ENCODE results near the gene DOC2B.
"Not testable (repeated sequence)": the region's sequence is repeated elsewhere in the genome, so short reads cannot be mapped to it uniquely, and the experiment has no call there.

- TF ChIP-seq, protein P1, sequence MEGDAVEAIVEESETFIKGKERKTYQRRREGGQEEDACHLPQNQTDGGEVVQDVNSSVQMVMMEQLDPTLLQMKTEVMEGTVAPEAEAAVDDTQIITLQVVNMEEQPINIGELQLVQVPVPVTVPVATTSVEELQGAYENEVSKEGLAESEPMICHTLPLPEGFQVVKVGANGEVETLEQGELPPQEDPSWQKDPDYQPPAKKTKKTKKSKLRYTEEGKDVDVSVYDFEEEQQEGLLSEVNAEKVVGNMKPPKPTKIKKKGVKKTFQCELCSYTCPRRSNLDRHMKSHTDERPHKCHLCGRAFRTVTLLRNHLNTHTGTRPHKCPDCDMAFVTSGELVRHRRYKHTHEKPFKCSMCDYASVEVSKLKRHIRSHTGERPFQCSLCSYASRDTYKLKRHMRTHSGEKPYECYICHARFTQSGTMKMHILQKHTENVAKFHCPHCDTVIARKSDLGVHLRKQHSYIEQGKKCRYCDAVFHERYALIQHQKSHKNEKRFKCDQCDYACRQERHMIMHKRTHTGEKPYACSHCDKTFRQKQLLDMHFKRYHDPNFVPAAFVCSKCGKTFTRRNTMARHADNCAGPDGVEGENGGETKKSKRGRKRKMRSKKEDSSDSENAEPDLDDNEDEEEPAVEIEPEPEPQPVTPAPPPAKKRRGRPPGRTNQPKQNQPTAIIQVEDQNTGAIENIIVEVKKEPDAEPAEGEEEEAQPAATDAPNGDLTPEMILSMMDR (IDR thresholded peaks at IDR 0.05 in 2 of 3, conservative IDR thresholded peaks at IDR 0.05 in 1 of 3; ENCODE audit: borderline replicate concordance in 1 of 3, insufficient read depth in 1 of 3, low read depth in 2 of 3, low read length in 2 of 3), result not testable (repeated sequence)
- TF ChIP-seq EZH2 (IDR thresholded peaks at IDR 0.05); YY1 (IDR thresholded peaks at IDR 0.05; ENCODE audit: extremely low read depth, insufficient replicate concordance, low read depth, low read length); SRF (IDR thresholded peaks at IDR 0.05; ENCODE audit: low read depth); EZH2phosphoT487 (IDR thresholded peaks at IDR 0.05; ENCODE audit: borderline replicate concordance); ZNF274 (IDR thresholded peaks at IDR 0.05; ENCODE audit: low read depth, low read length); JUND (IDR thresholded peaks at IDR 0.05); POLR2AphosphoS5 (IDR thresholded peaks at IDR 0.05; ENCODE audit: low read depth, low read length); ATF3 (IDR thresholded peaks at IDR 0.05): not testable (repeated sequence)
These were observed 47.5 kb downstream of the DOC2B start for GRCh38 chr17:133932-134331.

Measured in HCT116 (cell line).